NCI-H2196 treated with DMSO at 0.1 percent for 48 hours (cell line): ENCODE results near the gene SLITRK2.

Experiments used
- DNase-seq: peaks from one replicate; lab custom pipeline; 2025; ENCODE audit not compliant: unreplicated experiment; lab: John Stamatoyannopoulos, UW

The SLITRK2 gene

DNA sequence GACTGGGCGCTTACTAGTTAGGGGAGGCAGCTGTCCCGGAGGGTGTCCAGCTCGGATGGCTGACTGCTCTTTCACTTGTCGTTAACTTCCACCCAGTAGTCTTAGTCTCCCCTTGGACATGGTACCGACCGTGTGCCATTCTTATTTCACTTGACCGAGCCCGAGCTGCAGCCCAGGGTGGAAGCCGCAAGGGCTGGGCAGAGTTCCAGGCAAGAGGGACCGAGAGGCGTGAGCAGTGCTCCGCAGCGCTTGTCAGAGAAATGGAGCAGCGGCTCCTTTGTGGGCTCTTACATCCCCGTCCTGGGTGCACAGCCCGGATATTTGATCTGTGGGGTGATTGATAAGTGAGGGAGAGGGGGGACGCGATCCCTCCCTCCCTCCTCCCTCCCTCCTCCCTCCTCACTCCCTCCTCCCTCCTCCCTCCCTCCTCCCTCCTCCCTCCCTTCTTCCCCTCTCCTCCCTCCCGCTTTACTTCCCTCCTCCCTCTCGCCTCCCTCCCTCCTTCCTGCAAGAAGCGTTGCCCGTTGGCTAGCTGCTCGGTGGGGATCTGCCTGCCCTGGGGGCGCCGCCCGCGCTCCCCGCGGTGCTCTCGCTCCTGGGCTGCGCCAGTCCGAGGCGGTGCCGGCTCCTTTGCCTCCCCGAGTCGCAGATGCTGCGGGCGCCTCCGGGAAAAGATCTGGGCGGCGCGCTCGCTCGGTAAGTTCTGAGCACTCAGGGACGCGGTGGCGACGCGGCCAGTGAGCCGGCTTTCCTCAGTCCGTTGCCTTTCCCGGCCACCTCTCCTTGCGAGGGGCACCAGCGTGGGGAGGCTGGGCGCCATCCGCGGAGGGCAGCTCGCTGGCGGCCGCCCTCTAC is at the start of gene SLITRK2:
Gene SLITRK2, plus strand, starts transcription at position 499 of the 855 bp plus-strand sequence. CDS start 4,597 bp downstream, outside the sequence.
- DNase-seq, result no peak

GRCh38 chrX:145773006-145773405 is 44.6 kb upstream of the SLITRK2 start:
- DNase-seq, result no peak

GRCh38 chrX:145792281-145792680 is 25.3 kb upstream of the SLITRK2 start:
- no peak for DNase-seq

GRCh38 chrX:145803508-145803907 is 14.1 kb upstream of the SLITRK2 start:
- DNase-seq, result no peak

DNA sequence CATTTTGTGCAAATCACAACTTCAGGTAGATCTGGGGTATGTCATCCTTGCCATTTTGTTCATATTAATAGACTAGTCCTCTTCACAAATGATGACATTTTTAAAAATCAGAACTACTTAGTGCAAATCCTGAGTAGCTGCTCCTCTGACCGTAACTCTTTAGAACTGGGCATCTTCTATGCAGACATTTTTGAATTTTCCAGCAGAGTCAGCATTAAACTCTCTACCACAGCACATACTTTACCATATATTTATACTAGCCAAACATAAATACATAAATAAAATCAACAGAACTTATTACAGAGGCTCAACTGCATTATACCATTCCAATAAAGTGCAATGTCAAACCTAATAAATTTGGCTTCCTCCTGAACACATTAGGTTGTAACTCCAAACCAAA is 4.5 kb upstream of the SLITRK2 start:
- no peak for DNase-seq

DNA sequence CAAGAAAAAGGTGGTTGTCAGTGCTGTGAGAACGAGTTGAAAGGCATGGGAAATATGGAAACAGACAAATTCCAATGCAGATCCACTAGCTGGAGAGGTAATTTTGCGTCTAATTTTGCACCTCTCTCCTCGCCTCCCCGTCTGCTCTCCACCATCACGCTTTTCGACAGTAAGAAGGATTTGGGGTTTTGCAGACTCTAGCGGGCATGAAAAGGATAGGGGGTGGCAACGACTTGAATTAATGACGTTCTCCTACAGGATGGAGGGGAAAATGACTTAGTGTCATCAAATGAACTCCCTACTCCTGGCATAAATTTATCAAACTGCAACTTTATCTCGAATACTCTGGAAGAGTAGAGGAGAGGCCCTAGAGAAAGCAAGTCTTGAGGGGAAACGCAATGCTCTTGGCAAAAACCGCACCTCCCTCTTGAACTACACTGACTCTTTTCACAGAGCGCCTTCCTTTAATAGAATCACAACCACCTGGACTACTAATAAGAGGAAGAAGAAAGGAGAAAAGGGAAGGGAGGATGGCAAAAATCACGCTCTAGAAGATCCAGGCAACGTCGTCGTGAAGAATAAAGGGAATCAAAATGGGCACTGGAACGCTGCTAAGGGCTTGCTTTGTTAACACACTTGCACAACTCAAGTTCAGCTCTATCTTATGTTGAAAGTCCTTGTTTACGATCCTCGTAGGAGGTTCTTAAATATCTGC is 871 bp upstream of the SLITRK2 start:
- no peak for DNase-seq

DNA sequence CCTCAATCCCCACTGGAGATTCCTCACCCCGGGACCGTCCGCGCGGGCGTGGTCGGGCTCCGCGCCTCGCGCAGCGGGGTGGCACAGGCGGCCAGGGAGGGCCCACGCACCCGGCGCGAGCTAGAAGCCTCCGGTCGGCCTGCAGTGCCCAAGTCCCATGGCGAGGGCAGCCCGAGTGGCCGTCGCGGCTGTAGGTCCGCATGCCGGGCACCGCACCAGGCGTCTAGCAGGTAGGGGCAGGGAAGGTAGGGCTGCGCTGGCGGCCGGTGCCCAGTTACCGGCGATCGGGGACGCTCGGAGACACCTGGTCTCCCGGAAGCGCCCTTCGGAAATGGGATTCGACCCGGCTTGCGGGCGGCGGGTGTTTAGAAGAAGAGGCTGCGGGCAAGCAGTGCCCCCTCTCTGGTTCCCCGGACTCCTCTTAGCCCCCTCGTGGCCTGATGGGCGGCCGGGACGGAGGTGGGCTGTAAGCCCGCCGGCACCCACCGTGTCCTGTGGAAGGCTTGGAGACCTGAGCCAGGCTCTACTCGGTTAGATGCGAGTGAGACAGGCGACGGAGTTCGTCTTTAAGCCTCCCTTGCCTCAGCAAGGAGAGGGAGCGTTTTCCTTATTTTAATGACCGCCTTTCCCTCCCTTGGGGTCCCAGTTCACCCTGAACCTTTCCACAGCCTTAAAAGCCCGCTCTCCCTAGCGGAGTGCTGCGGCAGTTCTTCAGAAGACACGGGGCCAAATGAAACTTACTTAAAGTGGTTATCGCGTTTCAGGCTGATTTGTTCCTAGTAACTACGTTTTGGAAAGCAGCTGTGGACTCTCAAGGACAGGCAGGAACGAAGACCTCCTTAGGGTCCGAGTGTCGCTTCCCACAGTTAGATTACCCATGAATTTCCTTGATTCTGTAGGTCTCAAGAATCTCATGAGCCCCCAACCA is 821 bp downstream of the SLITRK2 start:
- no peak for DNase-seq

- DNase-seq, result no peak
Measured at GRCh38 chrX:145820825-145821224, 3.2 kb downstream of the SLITRK2 start.

DNA sequence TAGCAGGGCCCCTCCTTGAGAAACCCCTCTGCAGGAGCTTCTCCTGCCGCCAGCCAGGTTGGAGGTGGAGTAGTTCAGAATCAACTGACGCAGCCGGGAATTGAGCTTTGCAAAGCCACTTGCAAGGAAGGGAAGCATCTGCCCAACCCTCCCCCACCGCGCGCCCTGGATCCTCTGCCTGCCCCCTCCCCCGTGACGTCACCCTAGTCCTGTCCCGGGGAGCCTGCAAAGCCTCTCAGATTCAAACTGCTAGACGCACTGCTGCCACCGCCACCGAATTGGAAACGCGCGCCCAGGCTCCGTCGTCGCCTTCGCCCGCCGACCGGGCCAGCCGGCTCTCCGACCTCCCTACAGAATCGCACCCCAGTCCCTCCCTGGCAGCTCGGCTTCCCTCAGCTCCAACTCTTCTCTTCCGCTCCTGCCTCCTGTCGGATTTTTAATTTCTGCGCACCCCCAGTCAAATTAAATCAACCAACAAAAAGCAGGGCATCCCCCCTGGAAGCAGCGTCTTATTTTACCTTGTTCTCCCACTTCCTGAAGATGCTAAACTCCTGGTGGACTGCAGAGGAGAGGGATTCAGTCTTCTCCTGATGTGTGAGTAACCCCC is 3.8 kb downstream of the SLITRK2 start:
- no peak for DNase-seq

GRCh38 chrX:145821898-145822571 is 4.4 kb downstream of the SLITRK2 start:
- no peak for DNase-seq

DNA sequence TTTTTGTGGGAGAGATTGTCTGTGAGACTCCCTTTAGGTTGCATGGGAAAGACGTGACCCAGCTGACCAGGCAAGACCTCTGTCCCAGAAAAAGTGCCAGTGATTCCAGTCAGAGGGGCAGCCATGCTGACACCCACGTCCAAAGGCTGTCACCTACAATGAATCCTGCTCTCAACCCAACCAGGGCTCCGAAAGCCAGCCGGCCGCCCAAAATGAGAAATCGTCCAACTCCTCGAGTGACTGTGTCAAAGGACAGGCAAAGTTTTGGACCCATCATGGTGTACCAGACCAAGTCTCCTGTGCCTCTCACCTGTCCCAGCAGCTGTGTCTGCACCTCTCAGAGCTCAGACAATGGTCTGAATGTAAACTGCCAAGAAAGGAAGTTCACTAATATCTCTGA is 5.5 kb downstream of the SLITRK2 start:
- no peak for DNase-seq

- no peak for DNase-seq
Measured at GRCh38 chrX:145825896-145826295, 8.3 kb downstream of the SLITRK2 start.

DNA sequence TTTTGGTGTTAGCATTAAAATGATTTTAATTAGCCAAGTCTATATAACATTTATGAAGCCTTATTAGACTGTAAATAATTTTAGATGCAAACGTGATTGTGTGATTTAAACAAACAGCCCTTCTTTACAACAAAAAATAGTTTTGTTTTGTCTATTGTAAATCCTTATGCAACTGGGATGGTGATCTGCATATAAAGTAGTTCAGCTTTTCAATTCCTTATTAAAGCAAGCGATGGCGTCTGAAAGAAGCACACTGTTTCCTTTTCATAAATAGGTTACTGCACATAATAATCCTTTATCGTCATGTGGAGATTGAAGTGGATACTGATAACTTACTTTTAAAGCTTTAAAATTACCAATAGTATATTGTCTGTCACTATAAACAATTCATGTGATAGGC is 8.8 kb downstream of the SLITRK2 start:
- no peak for DNase-seq

DNA sequence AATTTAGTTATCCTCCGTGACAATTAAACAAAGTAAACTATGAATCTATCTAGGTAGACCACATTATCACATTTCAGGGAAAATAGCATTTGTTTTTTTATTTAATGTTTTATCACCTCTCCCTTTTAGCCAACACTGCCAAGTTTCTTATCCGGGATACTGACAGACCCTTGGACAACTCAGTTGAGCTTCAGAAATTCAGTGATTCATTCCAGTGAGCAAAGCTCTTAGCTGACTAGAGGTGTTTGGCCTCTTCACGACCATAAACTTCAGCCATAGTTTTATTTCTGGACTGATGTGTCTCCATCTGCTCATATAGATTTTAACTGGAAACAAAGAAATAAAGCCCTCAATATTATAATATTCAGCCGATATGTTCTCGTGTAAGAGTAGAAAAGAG is 15.2 kb downstream of the SLITRK2 start:
- no peak for DNase-seq

DNA sequence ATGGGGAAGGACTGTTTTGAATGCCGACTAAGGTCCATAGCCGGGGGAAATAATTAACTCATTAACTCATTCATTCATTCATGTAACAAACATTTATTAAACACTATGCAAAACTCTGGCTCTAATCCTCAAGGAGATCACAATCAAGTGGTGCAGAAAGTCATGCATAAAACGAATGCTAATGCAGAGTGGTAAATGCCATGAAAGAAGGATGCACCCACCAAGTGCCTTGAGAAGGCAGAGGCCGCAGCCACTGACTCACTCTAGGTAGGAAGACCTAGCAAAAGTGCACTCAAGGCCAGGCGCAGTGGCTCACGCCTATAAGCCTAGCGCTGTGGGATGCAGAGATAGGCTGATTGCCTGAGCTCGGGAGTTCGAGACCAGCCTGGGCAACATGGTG is 22.9 kb downstream of the SLITRK2 start:
- no peak for DNase-seq

DNA sequence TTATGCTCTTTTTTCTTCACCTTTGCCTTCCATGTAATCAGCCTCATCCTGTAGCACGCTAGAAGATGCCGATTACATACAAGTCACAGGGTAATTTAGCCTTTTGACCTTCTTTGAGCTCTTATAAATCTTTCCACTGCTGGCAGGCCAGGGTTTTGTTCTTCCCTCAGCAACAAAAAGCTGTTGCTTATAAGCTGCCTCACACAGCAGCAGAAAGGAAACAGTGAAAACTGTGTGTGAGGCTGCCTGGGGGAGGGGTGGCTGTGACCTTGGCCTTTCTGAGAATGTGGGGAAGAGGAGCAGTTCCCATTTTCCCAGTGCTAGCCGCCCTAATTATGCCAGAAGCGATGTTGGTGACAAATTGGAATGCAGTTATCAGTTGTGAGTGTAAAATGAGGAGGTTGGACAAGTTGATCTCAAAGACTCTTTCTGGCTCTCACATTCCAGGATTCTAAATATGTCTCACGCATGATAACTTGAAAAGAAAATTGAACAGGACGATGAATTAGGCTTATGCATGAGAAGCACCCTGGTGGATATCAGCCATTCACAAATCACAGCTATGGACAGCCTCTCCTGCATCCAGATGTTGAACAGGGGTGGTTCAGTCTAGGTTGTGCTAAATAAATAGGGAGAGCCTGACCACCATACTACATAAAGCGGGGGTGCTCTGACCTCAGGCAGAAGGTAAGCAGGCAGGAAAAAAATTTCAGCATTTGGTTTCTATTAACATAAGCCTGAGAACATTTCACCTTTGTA is 25.7 kb downstream of the SLITRK2 start:
- DNase-seq, result no peak

DNA sequence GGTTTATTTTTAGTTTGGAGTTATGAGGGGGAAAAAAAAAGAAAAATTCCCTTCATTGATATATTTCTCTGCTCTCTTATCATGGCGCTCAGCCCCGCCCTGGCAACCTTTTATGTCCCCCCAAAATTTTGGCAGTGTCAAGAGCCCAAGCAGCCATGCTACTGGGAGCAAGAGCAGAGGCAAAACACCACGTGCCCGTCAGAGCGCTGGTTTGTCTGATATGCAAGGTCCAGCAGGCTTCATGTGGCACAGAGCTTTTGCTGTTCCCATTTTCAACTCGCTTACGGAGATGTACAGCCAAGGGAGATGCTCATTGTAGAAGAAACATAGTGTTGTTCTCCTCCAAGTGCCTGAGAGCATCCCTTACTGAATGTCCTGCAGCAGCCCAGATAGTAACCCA is 27.3 kb downstream of the SLITRK2 start:
- no peak for DNase-seq

- DNase-seq, result no peak
Measured at GRCh38 chrX:145848448-145848847, 30.8 kb downstream of the SLITRK2 start.

DNA sequence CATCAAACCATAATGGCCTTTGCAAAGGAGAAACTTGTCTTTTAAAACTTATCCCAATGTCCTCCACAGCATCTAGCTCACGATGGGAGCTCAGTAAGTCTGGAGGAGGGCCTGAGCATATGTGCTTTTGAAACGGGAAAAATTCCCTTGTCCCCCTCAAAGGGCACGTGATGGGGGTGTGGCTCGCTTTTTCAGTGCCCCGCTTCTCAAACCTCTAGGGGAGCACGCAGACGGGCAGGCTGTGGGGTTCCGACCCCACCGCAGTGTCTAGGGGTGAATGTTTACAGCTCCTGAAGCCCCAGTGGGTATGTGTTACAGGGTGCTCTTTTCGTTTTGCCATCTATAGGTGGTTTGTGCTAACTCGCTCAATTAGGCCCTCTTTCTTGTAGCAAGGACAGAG is 31.2 kb downstream of the SLITRK2 start:
- DNase-seq, result no peak

- DNase-seq, result no peak
Measured at GRCh38 chrX:145853181-145853580, 35.6 kb downstream of the SLITRK2 start.
